Pons (tissue), 1 donor: Measurements from ENCODE around the gene NCK2.

Experiments
- DNase-seq: peaks from one replicate; pipeline ENCODE4 v3.0.0-alpha.2; 2016; ENCODE audit warnings: low spot score

Gene NCK2

GRCh38 chr2:105925390-105925789 is 180.7 kb downstream of the NCK2 start:
- DNase-seq = no peak

- DNase-seq = no peak
Measured at GRCh38 chr2:105926960-105927678, 182.4 kb downstream of the NCK2 start.

GRCh38 chr2:105928086-105928485 is 183.4 kb downstream of the NCK2 start:
- no peak for DNase-seq

GRCh38 chr2:105928563-105928962 is 183.9 kb downstream of the NCK2 start:
- DNase-seq = no peak

- DNase-seq = no peak
Measured at GRCh38 chr2:105929516-105929915, 184.8 kb downstream of the NCK2 start.

- no peak for DNase-seq
Measured at GRCh38 chr2:105932582-105932981, 187.9 kb downstream of the NCK2 start.

GRCh38 chr2:105933906-105934305 is 189.2 kb downstream of the NCK2 start:
- DNase-seq = no peak

- no peak for DNase-seq
Measured at GRCh38 chr2:105934467-105934866, 189.8 kb downstream of the NCK2 start.

GRCh38 chr2:105935063-105935462 is 190.4 kb downstream of the NCK2 start:
- DNase-seq = no peak

GRCh38 chr2:105936954-105937353 is 192.2 kb downstream of the NCK2 start:
- DNase-seq = no peak

GRCh38 chr2:105937498-105938097 is 192.9 kb downstream of the NCK2 start:
- DNase-seq = no peak
